ENCODE data around the gene NTSR1.

The NTSR1 gene

DNA sequence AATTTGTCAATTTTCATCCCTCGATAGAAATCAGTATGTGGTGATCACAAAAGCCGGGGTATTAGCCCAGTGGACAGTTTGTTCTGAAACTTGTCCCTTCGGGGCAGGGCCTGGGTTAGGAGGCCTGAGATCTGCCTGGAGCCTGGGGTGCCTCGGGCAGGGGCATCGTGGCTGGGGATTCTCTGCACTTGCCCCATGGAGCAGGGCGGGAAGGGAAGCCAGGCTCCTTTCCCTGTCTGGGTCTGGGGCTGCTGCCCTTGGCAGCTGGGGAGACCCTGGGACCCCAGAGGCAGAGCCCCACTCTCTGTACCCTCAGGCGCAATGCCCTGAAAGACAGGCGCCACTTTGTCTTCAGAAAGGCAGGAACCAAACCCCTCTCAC lies 27.4 kb downstream of the NTSR1 start:
- TF ChIP-seq, protein P1, sequence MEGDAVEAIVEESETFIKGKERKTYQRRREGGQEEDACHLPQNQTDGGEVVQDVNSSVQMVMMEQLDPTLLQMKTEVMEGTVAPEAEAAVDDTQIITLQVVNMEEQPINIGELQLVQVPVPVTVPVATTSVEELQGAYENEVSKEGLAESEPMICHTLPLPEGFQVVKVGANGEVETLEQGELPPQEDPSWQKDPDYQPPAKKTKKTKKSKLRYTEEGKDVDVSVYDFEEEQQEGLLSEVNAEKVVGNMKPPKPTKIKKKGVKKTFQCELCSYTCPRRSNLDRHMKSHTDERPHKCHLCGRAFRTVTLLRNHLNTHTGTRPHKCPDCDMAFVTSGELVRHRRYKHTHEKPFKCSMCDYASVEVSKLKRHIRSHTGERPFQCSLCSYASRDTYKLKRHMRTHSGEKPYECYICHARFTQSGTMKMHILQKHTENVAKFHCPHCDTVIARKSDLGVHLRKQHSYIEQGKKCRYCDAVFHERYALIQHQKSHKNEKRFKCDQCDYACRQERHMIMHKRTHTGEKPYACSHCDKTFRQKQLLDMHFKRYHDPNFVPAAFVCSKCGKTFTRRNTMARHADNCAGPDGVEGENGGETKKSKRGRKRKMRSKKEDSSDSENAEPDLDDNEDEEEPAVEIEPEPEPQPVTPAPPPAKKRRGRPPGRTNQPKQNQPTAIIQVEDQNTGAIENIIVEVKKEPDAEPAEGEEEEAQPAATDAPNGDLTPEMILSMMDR (IDR thresholded peaks at IDR 0.05; ENCODE audit: low read depth, low read length), result no peak
- Histone ChIP-seq H3K36me3 (no peaks in the 10 kb centered on the region), H3K27me3 (ENCODE audit: insufficient read depth, low read depth, severe bottlenecking) (no peaks in the 10 kb centered on the region), H3K27ac (no peak overlapping the region), H3K4me3 (ENCODE audit: low read depth, low read length) (no peak overlapping the region), H3K9me3 (ENCODE audit: severe bottlenecking) (no peaks in the 10 kb centered on the region)
- no peak for DNase-seq

DNA sequence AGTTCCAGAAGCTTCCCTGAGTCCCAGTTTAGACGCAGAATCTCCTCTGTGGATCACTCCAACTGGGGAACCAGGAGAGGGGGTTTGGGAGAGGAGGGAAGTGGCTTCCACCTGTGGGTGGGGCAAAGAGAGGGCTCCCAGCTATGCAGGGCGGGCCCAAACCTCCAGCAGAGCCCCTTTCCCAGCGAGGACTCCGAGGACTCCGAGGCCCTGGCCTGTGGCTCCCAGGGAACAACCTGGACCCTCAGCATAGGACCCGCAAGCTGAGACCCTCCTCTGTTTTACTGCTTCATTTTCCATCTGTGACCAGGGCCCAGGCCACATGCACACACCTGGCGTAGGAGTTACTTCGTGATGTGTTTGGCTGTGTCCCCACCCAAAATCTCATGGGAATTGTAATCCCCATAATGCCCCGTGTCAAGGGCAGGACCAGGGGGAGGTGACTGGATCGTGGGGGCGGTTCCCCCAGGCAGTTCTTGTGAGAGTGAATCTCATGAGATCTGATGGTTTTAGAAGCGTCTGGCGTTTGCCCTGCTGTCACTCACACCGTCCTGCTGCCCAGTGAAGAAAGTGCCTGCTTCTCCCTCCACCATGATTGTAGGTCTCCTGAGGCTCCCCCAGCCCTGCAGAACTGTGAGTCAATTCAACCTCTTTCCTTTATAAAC lies 27.9 kb downstream of the NTSR1 start:
- no peak overlapping the region for H3K4me3 ChIP-seq (ENCODE audit: low read depth, low read length)
- H3K36me3 ChIP-seq, result no peaks in the 10 kb centered on the region
- TF ChIP-seq, protein P1 (IDR thresholded peaks at IDR 0.05; ENCODE audit: low read depth, low read length), result no peak
- no peaks in the 10 kb centered on the region for H3K9me3 ChIP-seq (ENCODE audit: severe bottlenecking)
- H3K27ac ChIP-seq, result no peak overlapping the region
- no peaks in the 10 kb centered on the region for H3K27me3 ChIP-seq (ENCODE audit: insufficient read depth, low read depth, severe bottlenecking)
- no peak for DNase-seq

DNA sequence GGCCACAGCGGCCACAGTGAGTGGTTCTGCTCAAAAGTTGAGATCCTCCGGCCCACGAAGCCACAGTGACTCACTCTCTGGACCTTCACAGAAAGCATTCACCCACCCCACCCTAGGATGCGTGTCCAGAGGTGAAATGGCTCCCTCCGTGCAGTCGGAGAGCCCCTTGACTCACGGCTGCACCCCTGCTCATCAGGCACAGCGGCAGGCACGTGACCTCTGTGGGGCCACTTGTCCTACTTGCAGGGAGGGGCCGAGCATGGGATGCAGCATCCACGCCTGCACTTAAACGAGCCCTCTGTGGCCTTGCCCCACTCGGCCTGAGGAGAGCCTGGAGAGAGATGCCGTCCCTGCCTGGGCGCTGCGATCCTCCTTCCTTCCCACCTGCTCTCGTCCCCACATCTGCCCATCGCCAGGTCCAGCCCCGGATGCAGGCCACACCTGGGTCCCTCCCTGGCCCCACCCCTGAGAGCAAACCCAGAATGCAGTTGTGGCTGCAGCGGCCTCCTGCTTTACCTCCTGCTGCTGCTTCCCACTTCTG lies 28.7 kb downstream of the NTSR1 start:
- no peak for DNase-seq
- TF ChIP-seq, protein P1 (IDR thresholded peaks at IDR 0.05; ENCODE audit: low read depth, low read length), result no peak
- Histone ChIP-seq H3K36me3 (no peaks in the 10 kb centered on the region), H3K9me3 (ENCODE audit: severe bottlenecking) (no peaks in the 10 kb centered on the region), H3K4me3 (ENCODE audit: low read depth, low read length) (no peak overlapping the region), H3K27me3 (ENCODE audit: insufficient read depth, low read depth, severe bottlenecking) (no peaks in the 10 kb centered on the region), H3K27ac (no peak overlapping the region)

DNA sequence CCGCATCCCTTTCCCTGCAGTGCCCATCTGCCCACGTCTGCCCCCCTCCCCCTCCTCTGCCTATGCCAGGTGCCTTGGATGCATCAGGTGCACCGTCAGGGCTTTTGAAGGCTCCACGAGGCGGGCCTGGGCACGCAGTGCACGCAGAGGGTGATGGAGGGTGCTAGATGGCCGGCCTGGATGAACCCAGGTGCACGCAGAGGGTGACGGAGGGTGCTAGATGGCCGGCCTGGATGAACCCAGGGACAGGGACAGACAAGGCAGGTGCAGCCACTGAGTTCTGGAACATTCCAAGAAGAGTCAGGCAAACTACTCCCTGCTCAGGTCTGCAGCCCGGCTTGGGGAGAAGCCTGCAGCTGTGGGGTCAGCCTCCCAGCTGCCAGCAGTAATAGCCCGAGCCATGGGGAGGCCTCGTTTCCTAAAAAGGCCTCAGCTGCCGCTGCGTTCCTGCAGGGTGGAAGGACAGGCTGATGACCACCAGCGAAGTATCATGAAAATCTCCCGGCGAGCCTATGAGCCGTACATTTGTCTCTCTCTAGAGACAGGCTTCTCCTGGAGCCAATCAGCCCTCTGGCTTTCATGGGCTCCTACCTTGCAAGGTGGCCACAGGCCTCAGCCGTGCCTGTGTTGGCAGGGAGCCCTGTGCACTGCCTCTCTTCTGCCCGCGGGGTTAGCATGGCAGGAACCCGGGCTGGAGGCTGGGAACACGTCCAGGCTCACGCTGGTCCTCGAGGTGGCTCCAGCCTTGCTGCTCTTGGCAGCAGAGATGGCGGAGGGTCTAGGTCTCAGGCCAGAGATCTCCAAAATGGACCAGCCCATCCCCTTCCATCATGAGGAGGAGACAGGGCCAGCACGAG lies 29.6 kb downstream of the NTSR1 start:
- Histone ChIP-seq H3K27me3 (ENCODE audit: insufficient read depth, low read depth, severe bottlenecking) (no peaks in the 10 kb centered on the region), H3K36me3 (no peaks in the 10 kb centered on the region), H3K9me3 (ENCODE audit: severe bottlenecking) (no peaks in the 10 kb centered on the region), H3K4me3 (ENCODE audit: low read depth, low read length) (no peak overlapping the region), H3K27ac (no peak overlapping the region)
- TF ChIP-seq, protein P1 (IDR thresholded peaks at IDR 0.05; ENCODE audit: low read depth, low read length), result no peak
- no peak for DNase-seq

DNA sequence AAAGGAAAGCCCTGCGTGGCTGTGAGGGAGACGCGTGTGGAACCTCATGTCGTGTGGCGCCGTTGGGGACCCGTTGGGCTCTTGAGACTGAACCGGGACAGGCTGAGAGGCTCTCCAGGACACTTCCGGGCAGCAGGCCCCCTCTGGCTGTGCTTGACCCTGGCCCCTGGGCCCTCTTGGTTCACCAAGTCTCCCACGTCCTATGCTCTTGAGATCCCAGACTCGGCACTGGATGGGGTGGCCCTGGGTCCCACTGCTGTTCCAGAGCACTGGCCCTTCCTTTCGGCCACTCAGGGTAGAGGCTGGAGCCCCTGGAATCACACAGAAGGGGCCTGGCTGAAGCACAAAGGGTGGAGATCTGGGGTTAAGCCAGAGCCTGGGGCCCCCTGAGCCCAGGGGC lies 30.4 kb downstream of the NTSR1 start:
- H3K27ac ChIP-seq, result no peak overlapping the region
- no peaks in the 10 kb centered on the region for H3K27me3 ChIP-seq (ENCODE audit: insufficient read depth, low read depth, severe bottlenecking)
- TF ChIP-seq, protein P1 (IDR thresholded peaks at IDR 0.05; ENCODE audit: low read depth, low read length), result no peak
- H3K4me3 ChIP-seq (ENCODE audit: low read depth, low read length), result no peak overlapping the region
- H3K9me3 ChIP-seq (ENCODE audit: severe bottlenecking), result no peaks in the 10 kb centered on the region
- DNase-seq, result peak; percentile 4
- H3K36me3 ChIP-seq, result no peaks in the 10 kb centered on the region
